ENCODE data around the gene RHBDL1.

DNA sequence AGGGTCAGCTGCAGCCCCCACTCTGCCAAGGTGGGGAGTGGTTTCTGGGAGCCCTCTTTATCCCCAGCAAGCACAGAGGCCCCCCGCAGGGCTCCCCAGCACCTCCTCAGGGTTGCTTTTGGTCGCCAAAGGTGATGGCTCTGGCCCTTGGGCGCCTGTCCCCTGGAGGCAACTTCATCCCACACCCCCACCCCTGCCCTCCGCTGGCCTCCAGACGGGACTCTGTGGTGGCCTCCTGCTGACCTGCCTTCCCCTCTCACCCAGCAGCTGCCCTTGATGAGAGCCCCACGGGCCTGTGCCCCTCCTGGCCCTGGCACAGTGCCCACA, 15.4 kb upstream of the RHBDL1 start:
- TF ChIP-seq, protein P1, sequence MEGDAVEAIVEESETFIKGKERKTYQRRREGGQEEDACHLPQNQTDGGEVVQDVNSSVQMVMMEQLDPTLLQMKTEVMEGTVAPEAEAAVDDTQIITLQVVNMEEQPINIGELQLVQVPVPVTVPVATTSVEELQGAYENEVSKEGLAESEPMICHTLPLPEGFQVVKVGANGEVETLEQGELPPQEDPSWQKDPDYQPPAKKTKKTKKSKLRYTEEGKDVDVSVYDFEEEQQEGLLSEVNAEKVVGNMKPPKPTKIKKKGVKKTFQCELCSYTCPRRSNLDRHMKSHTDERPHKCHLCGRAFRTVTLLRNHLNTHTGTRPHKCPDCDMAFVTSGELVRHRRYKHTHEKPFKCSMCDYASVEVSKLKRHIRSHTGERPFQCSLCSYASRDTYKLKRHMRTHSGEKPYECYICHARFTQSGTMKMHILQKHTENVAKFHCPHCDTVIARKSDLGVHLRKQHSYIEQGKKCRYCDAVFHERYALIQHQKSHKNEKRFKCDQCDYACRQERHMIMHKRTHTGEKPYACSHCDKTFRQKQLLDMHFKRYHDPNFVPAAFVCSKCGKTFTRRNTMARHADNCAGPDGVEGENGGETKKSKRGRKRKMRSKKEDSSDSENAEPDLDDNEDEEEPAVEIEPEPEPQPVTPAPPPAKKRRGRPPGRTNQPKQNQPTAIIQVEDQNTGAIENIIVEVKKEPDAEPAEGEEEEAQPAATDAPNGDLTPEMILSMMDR (conservative IDR thresholded peaks at IDR 0.05; ENCODE audit: low read depth, low read length) = no peak
- TF ChIP-seq EZH2 (IDR thresholded peaks at IDR 0.05; ENCODE audit: borderline replicate concordance, low read depth, low read length, poor library complexity, severe bottlenecking) = no peak
